ENCODE data around the gene PNPLA1. TPM values are rescaled to one million over a fixed set of nuclear protein-coding genes. Genes with fewer than 3 reads are reported as not detected.

The PNPLA1 gene
- total RNA-seq, 1 experiment from 2014 or later, result not detected

DNA sequence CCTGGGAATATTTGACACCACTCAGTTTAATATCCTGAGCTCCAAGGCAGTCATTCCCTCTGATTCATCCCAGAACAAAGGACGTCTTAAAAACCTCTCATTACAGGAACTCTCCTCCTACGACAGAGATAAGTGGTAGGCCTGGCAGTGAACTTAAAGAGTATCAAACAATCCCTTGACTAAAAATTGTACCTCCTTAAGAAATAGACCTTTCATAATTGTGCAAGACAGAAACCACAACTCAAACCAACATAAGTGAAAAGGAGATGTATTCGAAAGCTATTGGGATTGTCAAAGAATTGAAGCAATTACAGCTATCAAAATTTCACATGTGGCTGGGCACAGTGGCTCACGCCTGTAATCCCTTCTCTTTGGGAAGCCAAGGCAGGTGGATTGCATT, 86.0 kb downstream of the PNPLA1 start:
- Histone ChIP-seq H3K27ac (ENCODE audit: low read length) (no peak overlapping the region), H3K4me3 (ENCODE audit: low read depth in 2 of 2, low read length in 2 of 2) (no peak overlapping the region), H3K4me1 (ENCODE audit: control insufficient read depth, insufficient read depth, low read length) (no peaks in the 10 kb centered on the region), H3K27me3 (ENCODE audit: control insufficient read depth, insufficient read depth, low read length) (no peaks in the 10 kb centered on the region; the same call in 1 of the 2 replicates), H3K9me3 (ENCODE audit: control insufficient read depth, insufficient read depth, low read depth, low read length) (no peaks in the 10 kb centered on the region), H3K36me3 (ENCODE audit: control insufficient read depth, insufficient read depth, low read length) (no peaks in the 10 kb centered on the region)
- TF ChIP-seq POLR2AphosphoS5 (IDR thresholded peaks at IDR 0.05; ENCODE audit: low read depth, low read length) (no peak), TCF7L2 (IDR thresholded peaks at IDR 0.05; ENCODE audit: low read depth, low read length) (no peak), SIN3A (IDR thresholded peaks at IDR 0.05; ENCODE audit: borderline replicate concordance, insufficient read depth, low read depth, low read length) (no peak)
- TF ChIP-seq, protein P1, sequence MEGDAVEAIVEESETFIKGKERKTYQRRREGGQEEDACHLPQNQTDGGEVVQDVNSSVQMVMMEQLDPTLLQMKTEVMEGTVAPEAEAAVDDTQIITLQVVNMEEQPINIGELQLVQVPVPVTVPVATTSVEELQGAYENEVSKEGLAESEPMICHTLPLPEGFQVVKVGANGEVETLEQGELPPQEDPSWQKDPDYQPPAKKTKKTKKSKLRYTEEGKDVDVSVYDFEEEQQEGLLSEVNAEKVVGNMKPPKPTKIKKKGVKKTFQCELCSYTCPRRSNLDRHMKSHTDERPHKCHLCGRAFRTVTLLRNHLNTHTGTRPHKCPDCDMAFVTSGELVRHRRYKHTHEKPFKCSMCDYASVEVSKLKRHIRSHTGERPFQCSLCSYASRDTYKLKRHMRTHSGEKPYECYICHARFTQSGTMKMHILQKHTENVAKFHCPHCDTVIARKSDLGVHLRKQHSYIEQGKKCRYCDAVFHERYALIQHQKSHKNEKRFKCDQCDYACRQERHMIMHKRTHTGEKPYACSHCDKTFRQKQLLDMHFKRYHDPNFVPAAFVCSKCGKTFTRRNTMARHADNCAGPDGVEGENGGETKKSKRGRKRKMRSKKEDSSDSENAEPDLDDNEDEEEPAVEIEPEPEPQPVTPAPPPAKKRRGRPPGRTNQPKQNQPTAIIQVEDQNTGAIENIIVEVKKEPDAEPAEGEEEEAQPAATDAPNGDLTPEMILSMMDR (IDR thresholded peaks at IDR 0.05), result no peak
- TF ChIP-seq, protein P2, sequence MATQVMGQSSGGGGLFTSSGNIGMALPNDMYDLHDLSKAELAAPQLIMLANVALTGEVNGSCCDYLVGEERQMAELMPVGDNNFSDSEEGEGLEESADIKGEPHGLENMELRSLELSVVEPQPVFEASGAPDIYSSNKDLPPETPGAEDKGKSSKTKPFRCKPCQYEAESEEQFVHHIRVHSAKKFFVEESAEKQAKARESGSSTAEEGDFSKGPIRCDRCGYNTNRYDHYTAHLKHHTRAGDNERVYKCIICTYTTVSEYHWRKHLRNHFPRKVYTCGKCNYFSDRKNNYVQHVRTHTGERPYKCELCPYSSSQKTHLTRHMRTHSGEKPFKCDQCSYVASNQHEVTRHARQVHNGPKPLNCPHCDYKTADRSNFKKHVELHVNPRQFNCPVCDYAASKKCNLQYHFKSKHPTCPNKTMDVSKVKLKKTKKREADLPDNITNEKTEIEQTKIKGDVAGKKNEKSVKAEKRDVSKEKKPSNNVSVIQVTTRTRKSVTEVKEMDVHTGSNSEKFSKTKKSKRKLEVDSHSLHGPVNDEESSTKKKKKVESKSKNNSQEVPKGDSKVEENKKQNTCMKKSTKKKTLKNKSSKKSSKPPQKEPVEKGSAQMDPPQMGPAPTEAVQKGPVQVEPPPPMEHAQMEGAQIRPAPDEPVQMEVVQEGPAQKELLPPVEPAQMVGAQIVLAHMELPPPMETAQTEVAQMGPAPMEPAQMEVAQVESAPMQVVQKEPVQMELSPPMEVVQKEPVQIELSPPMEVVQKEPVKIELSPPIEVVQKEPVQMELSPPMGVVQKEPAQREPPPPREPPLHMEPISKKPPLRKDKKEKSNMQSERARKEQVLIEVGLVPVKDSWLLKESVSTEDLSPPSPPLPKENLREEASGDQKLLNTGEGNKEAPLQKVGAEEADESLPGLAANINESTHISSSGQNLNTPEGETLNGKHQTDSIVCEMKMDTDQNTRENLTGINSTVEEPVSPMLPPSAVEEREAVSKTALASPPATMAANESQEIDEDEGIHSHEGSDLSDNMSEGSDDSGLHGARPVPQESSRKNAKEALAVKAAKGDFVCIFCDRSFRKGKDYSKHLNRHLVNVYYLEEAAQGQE (IDR thresholded peaks at IDR 0.05; ENCODE audit: insufficient read depth in 1 of 2, low read depth in 2 of 2, low read length in 1 of 2), result no peak
- ChIA-PET POLR2A (no interaction called here), CTCF (interaction anchor here (0.7 kb wide), 1 partner anchor 1196 kb away, joined by 17 read pairs; no protein-coding TSS in a partner anchor)
- intact Hi-C loops (cut with micrococcal nuclease; ENCODE audit: unreplicated experiment), result loop anchor here (5.0 kb wide), 1 partner anchor 234 kb away; no protein-coding TSS in a partner anchor
- BruUV-seq (replicated peaks), result no TSS peak
- DNase-seq (ENCODE audit: low read depth, low spot score) (no peak), ATAC-seq (no peak)
- in situ Hi-C loops (cut with HindIII; ENCODE audit: low pct_unique_long_range_greater_than_20kb, low sequenced_read_pairs), result no loop called here

DNA sequence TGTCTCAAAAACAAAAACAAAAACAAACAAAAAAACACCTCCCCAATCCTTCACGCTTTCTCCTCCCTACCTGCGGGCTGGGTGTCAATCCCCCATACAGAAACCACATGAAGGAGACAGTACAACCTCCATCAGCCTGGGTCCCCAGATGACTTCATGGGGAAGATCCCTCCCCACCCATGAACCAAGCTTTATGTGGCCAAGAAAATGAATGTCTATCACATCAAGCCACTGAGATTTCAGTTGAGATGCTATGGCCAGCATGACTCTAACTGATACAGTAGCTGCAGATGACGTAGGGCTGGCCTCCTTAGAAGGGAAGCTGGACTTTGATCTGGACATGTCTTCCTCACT, 88.0 kb downstream of the PNPLA1 start:
- intact Hi-C loops (cut with micrococcal nuclease; ENCODE audit: unreplicated experiment), result loop anchor here (5.0 kb wide), 1 partner anchor 236 kb away; no protein-coding TSS in a partner anchor
- TF ChIP-seq POLR2AphosphoS5 (IDR thresholded peaks at IDR 0.05; ENCODE audit: low read depth, low read length), result no peak
- no peak for TF ChIP-seq TCF7L2 (IDR thresholded peaks at IDR 0.05; ENCODE audit: low read depth, low read length)
- TF ChIP-seq SIN3A (IDR thresholded peaks at IDR 0.05; ENCODE audit: borderline replicate concordance, insufficient read depth, low read depth, low read length), result no peak
- TF ChIP-seq, protein P2 (IDR thresholded peaks at IDR 0.05; ENCODE audit: insufficient read depth in 1 of 2, low read depth in 2 of 2, low read length in 1 of 2), result no peak
- TF ChIP-seq, protein P1 (IDR thresholded peaks at IDR 0.05), result no peak
- in situ Hi-C loops (cut with HindIII; ENCODE audit: low pct_unique_long_range_greater_than_20kb, low sequenced_read_pairs), result no loop called here
- BruUV-seq (replicated peaks), result no TSS peak
- no peak overlapping the region for H3K27ac ChIP-seq (ENCODE audit: low read length)
- no peaks in the 10 kb centered on the region for H3K36me3 ChIP-seq (ENCODE audit: control insufficient read depth, insufficient read depth, low read length)
- no peaks in the 10 kb centered on the region for H3K4me1 ChIP-seq (ENCODE audit: control insufficient read depth, insufficient read depth, low read length)
- ChIA-PET CTCF (interaction anchor here (0.5 to 1.7 kb wide), 4 partner anchors 17 to 604 kb away, joined by 3 to 4 read pairs (median 3); no protein-coding TSS in a partner anchor), POLR2A (no interaction called here)
- no peaks in the 10 kb centered on the region for H3K9me3 ChIP-seq (ENCODE audit: control insufficient read depth, insufficient read depth, low read depth, low read length)
- H3K4me3 ChIP-seq (ENCODE audit: low read depth in 2 of 2, low read length in 2 of 2), result no peak overlapping the region
- no peak for DNase-seq (ENCODE audit: low read depth, low spot score)
- no peaks in the 10 kb centered on the region; the same call in 1 of the 2 replicates for H3K27me3 ChIP-seq (ENCODE audit: control insufficient read depth, insufficient read depth, low read length)
- no peak for ATAC-seq
